Astrocyte (in vitro differentiated cells and primary cell): ENCODE measurements around the gene RSRC2. TPM values are rescaled to one million over a fixed set of nuclear protein-coding genes. Genes with fewer than 3 reads are reported as not detected.
A peak's percentile ranks its signal among the peaks of the same experiment; 100 is the strongest.

ENCODE experiments used
- DNase-seq: peaks from one replicate; pipeline ENCODE4 v3.0.0-alpha.2; 2010; ENCODE audit warnings: low read depth
- FAIRE-seq: peaks from 2 replicates; lab custom pipeline; 2011; peaks lifted over from hg19 to GRCh38; lab: Jason Lieb, UNC
- H2AFZ ChIP-seq: 2 replicates; pipeline ENCODE4 v1.6.0; 2012; ENCODE audit warnings: low read depth, low read length, inconsistent platforms
- H3K27ac ChIP-seq: 2 replicates; pipeline ENCODE4 v1.5.1; 2011; ENCODE audit warnings: low read depth, low read length, inconsistent platforms
- H3K27me3 ChIP-seq: 2 replicates; pipeline ENCODE4 v1.6.0; 2011; ENCODE audit warnings: low read length, inconsistent platforms; ENCODE audit not compliant: insufficient read depth
- H3K36me3 ChIP-seq: 2 replicates; pipeline ENCODE4 v1.5.1; 2011; ENCODE audit warnings: low read length, inconsistent platforms; ENCODE audit not compliant: insufficient read depth
- H3K4me1 ChIP-seq: 2 replicates; pipeline ENCODE4 v1.5.1; 2011; ENCODE audit warnings: low read length, inconsistent platforms; ENCODE audit not compliant: insufficient read depth
- H3K4me2 ChIP-seq: 2 replicates; pipeline ENCODE4 v1.6.0; 2012; ENCODE audit warnings: low read length, inconsistent platforms
- H3K4me3 ChIP-seq: 2 replicates; pipeline ENCODE4 v1.5.1; 2011; ENCODE audit warnings: low read depth, mild to moderate bottlenecking, low read length, inconsistent platforms; ENCODE audit not compliant: insufficient read depth
- H3K79me2 ChIP-seq: 2 replicates; pipeline ENCODE4 v1.6.0; 2012; ENCODE audit warnings: mild to moderate bottlenecking, low read length, inconsistent platforms; ENCODE audit not compliant: insufficient read depth
- H3K9ac ChIP-seq: 2 replicates; pipeline ENCODE4 v1.6.0; 2012; ENCODE audit warnings: mild to moderate bottlenecking, low read length, inconsistent platforms
- H3K9me3 ChIP-seq: 2 replicates; pipeline ENCODE4 v1.5.1; 2012; ENCODE audit warnings: low read depth, mild to moderate bottlenecking, low read length, inconsistent platforms; ENCODE audit not compliant: insufficient read depth
- H4K20me1 ChIP-seq: 2 replicates; pipeline ENCODE4 v1.6.0; 2012; ENCODE audit warnings: low read length, inconsistent platforms; ENCODE audit not compliant: insufficient read depth
- H3K27ac Mint-ChIP-seq: one replicate; pipeline ENCODE4 v1.8.0; 2021; ENCODE audit warnings: mild to moderate bottlenecking, mixed read lengths; ENCODE audit not compliant: unreplicated experiment
- H3K27me3 Mint-ChIP-seq: one replicate; pipeline ENCODE4 v1.8.0; 2021; ENCODE audit warnings: low read depth, mixed read lengths; ENCODE audit not compliant: unreplicated experiment
- H3K36me3 Mint-ChIP-seq: one replicate; pipeline ENCODE4 v1.8.0; 2021; ENCODE audit warnings: low read depth, mixed read lengths; ENCODE audit not compliant: unreplicated experiment
- H3K4me1 Mint-ChIP-seq: one replicate; pipeline ENCODE4 v1.8.0; 2021; ENCODE audit warnings: low read depth, mixed read lengths; ENCODE audit not compliant: unreplicated experiment
- H3K4me3 Mint-ChIP-seq: one replicate; pipeline ENCODE4 v1.8.0; 2021; ENCODE audit warnings: mild to moderate bottlenecking, moderate library complexity, mixed read lengths; ENCODE audit not compliant: unreplicated experiment
- H3K9me3 Mint-ChIP-seq: one replicate; pipeline ENCODE4 v1.8.0; 2021; ENCODE audit warnings: mild to moderate bottlenecking, mixed read lengths; ENCODE audit not compliant: unreplicated experiment
- CTCF ChIP-seq: IDR thresholded peaks from 2 replicates; pipeline ENCODE4 v1.5.1; 2011; ENCODE audit warnings: low read depth, mild to moderate bottlenecking, inconsistent platforms, low read length, moderate library complexity; ENCODE audit not compliant: insufficient read depth
- EZH2 ChIP-seq: IDR thresholded peaks from 2 replicates; pipeline ENCODE4 v1.6.1; 2012; ENCODE audit warnings: mild to moderate bottlenecking, low read length, inconsistent platforms; ENCODE audit not compliant: insufficient read depth
- total RNA-seq: library from RNA; stranded (reverse); gene quantifications from 2 replicates; pipeline ENCODE4 v1.2.1, GENCODE V29; 2021

Gene RSRC2
- total RNA-seq, 1 donor from 2014 or later: 56.3 TPM

- TF ChIP-seq EZH2 (no peak), CTCF (no peak)
- FAIRE-seq (no peak), DNase-seq (no peak)
- peaks cover 96% of the 10 kb centered on the region for H4K20me1 ChIP-seq
- no peaks in the 10 kb centered on the region for H3K27me3 ChIP-seq
- peak overlapping the region; percentile 36 for H3K27ac Mint-ChIP-seq
- H3K27ac ChIP-seq: peak overlapping the region; percentile 59
- H3K79me2 ChIP-seq: peaks cover 87% of the 10 kb centered on the region
- peaks cover 47% of the 10 kb centered on the region for H3K4me1 Mint-ChIP-seq
- no peak overlapping the region for H3K4me3 ChIP-seq
- peaks cover 72% of the 10 kb centered on the region for H3K36me3 ChIP-seq
- H3K4me3 Mint-ChIP-seq: no peak overlapping the region
- H3K9ac ChIP-seq: no peak overlapping the region
- peak overlapping the region; percentile 41 for H3K4me2 ChIP-seq
- H3K9me3 Mint-ChIP-seq: no peaks in the 10 kb centered on the region
- H3K9me3 ChIP-seq: no peaks in the 10 kb centered on the region
- H3K27me3 Mint-ChIP-seq: no peaks in the 10 kb centered on the region
- no peak overlapping the region for H2AFZ ChIP-seq
- H3K36me3 Mint-ChIP-seq: peaks cover 34% of the 10 kb centered on the region
- H3K4me1 ChIP-seq: peaks cover 21% of the 10 kb centered on the region
Observed at GRCh38 chr12:122518908-122519307, 7.8 kb downstream of the RSRC2 start.

GRCh38 chr12:122517877-122518276 is 8.9 kb downstream of the RSRC2 start:
- H3K36me3 ChIP-seq: peaks cover 75% of the 10 kb centered on the region
- H3K36me3 Mint-ChIP-seq: peaks cover 32% of the 10 kb centered on the region
- TF ChIP-seq EZH2 (no peak), CTCF (no peak)

GRCh38 chr12:122516544-122517361 is 10.0 kb downstream of the RSRC2 start:
- peaks cover 29% of the 10 kb centered on the region for H3K36me3 Mint-ChIP-seq
- FAIRE-seq (no peak), DNase-seq (no peak)
- peaks cover 95% of the 10 kb centered on the region for H4K20me1 ChIP-seq
- peaks cover 80% of the 10 kb centered on the region for H3K36me3 ChIP-seq
- peak overlapping the region; percentile 2 for H3K4me2 ChIP-seq
- H2AFZ ChIP-seq: no peak overlapping the region
- no peaks in the 10 kb centered on the region for H3K9me3 ChIP-seq
- peak overlapping the region; percentile 73 for H3K27ac Mint-ChIP-seq
- TF ChIP-seq CTCF (no peak), EZH2 (no peak)
- peaks cover 86% of the 10 kb centered on the region for H3K79me2 ChIP-seq
- peaks cover 40% of the 10 kb centered on the region for H3K4me1 Mint-ChIP-seq
- no peaks in the 10 kb centered on the region for H3K27me3 ChIP-seq
- no peak overlapping the region for H3K4me3 Mint-ChIP-seq
- H3K9me3 Mint-ChIP-seq: no peaks in the 10 kb centered on the region
- H3K4me3 ChIP-seq: no peak overlapping the region
- peak overlapping the region; percentile 14 for H3K9ac ChIP-seq
- H3K4me1 ChIP-seq: peaks cover 12% of the 10 kb centered on the region
- no peaks in the 10 kb centered on the region for H3K27me3 Mint-ChIP-seq
- H3K27ac ChIP-seq: peak overlapping the region; percentile 61

More at GRCh38 chr12:122517877-122518276, 8.9 kb downstream of the RSRC2 start:
- Histone ChIP-seq H3K27me3 (no peaks in the 10 kb centered on the region), H3K9me3 (no peaks in the 10 kb centered on the region), H3K4me1 (peaks cover 14% of the 10 kb centered on the region), H2AFZ (no peak overlapping the region), H4K20me1 (peaks cover 95% of the 10 kb centered on the region), H3K79me2 (peaks cover 86% of the 10 kb centered on the region), H3K4me2 (peak overlapping the region; percentile 41), H3K4me3 (no peak overlapping the region), H3K27ac (peak overlapping the region; percentile 61), H3K9ac (peak overlapping the region; percentile 47)
- Mint-ChIP-seq H3K9me3 (no peaks in the 10 kb centered on the region), H3K4me3 (peak overlapping the region; percentile 56), H3K4me1 (peaks cover 45% of the 10 kb centered on the region), H3K27ac (peak overlapping the region; percentile 73), H3K27me3 (no peaks in the 10 kb centered on the region)
- peak; percentile 43 for FAIRE-seq
- peak; percentile 98 for DNase-seq
